ENCODE data around the gene UNC5C. TPM values are rescaled to one million over a fixed set of nuclear protein-coding genes. Genes with fewer than 3 reads are reported as not detected.

Gene UNC5C
- total and polyA plus RNA-seq, 2 donors from 2014 or later = 0.84 to 3.1 TPM

DNA sequence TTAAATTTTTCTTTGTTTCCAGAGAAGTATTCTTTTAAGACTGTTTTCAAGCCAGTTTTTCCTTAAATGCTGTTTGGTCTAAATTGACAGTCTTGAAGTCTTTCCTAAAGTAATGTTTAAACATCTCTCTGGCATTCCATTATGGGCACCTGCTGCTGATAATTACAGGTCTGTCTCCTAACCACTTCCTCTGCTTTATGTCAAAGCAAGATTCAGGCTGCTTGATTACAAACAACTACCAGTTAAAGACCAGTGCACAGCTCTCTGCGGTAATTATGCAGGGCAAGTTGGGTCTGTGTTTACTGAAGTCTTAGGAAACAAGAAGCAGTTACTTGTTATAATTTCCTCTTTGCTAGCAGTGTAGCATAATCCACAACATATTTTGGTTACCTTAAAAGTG is 17.6 kb downstream of the UNC5C start:
- Histone ChIP-seq H3K4me1 (ENCODE audit: control insufficient read depth in 2 of 3, insufficient read depth in 2 of 3, low read depth in 1 of 3, low read length in 3 of 3) (no peaks in the 10 kb centered on the region), H3K4me3 (ENCODE audit: low read length in 3 of 3) (no peak overlapping the region), H3K27ac (ENCODE audit: low read depth in 2 of 2, low read length in 2 of 2) (no peak overlapping the region), H3K9ac (ENCODE audit: low read length in 3 of 3) (no peak overlapping the region), H3K27me3 (ENCODE audit: control insufficient read depth, insufficient read depth, low read length) (no peaks in the 10 kb centered on the region), H3K36me3 (ENCODE audit: control insufficient read depth in 2 of 3, insufficient read depth in 3 of 3, low read length in 3 of 3) (no peaks in the 10 kb centered on the region), H3K9me3 (ENCODE audit: control insufficient read depth in 2 of 3, insufficient read depth in 1 of 3, low read length in 3 of 3) (no peaks in the 10 kb centered on the region)
- DNase-seq (no peak), FAIRE-seq (no peak)
- no peak for TF ChIP-seq CTCF (IDR thresholded peaks at IDR 0.05; ENCODE audit: borderline replicate concordance, extremely low read depth, insufficient read depth)
- intact Hi-C loops (cut with DNase I) = no loop called here

GRCh38 chr4:95529946-95530345 is 18.8 kb downstream of the UNC5C start:
- intact Hi-C loops (cut with DNase I) = no loop called here
- DNase-seq (no peak), FAIRE-seq (no peak)
- no peaks in the 10 kb centered on the region for H3K27me3 ChIP-seq (ENCODE audit: control insufficient read depth, insufficient read depth, low read length)
- H3K4me1 ChIP-seq (ENCODE audit: control insufficient read depth in 2 of 3, insufficient read depth in 2 of 3, low read depth in 1 of 3, low read length in 3 of 3) = no peaks in the 10 kb centered on the region
- no peak overlapping the region for H3K27ac ChIP-seq (ENCODE audit: low read depth in 2 of 2, low read length in 2 of 2)
- H3K4me3 ChIP-seq (ENCODE audit: low read length in 3 of 3) = no peak overlapping the region
- TF ChIP-seq CTCF (IDR thresholded peaks at IDR 0.05; ENCODE audit: borderline replicate concordance, extremely low read depth, insufficient read depth) = no peak
- H3K36me3 ChIP-seq (ENCODE audit: control insufficient read depth in 2 of 3, insufficient read depth in 3 of 3, low read length in 3 of 3) = no peaks in the 10 kb centered on the region
- H3K9me3 ChIP-seq (ENCODE audit: control insufficient read depth in 2 of 3, insufficient read depth in 1 of 3, low read length in 3 of 3) = no peaks in the 10 kb centered on the region
- no peak overlapping the region for H3K9ac ChIP-seq (ENCODE audit: low read length in 3 of 3)

GRCh38 chr4:95528388-95528948 is 20.3 kb downstream of the UNC5C start:
- Histone ChIP-seq H3K9ac (ENCODE audit: low read length in 3 of 3) (no peak overlapping the region), H3K36me3 (ENCODE audit: control insufficient read depth in 2 of 3, insufficient read depth in 3 of 3, low read length in 3 of 3) (no peaks in the 10 kb centered on the region), H3K27ac (ENCODE audit: low read depth in 2 of 2, low read length in 2 of 2) (no peak overlapping the region), H3K4me1 (ENCODE audit: control insufficient read depth in 2 of 3, insufficient read depth in 2 of 3, low read depth in 1 of 3, low read length in 3 of 3) (no peaks in the 10 kb centered on the region), H3K27me3 (ENCODE audit: control insufficient read depth, insufficient read depth, low read length) (no peaks in the 10 kb centered on the region), H3K4me3 (ENCODE audit: low read length in 3 of 3) (no peak overlapping the region), H3K9me3 (ENCODE audit: control insufficient read depth in 2 of 3, insufficient read depth in 1 of 3, low read length in 3 of 3) (no peaks in the 10 kb centered on the region)
- intact Hi-C loops (cut with DNase I) = no loop called here
- FAIRE-seq = no peak
- no peak for TF ChIP-seq CTCF (IDR thresholded peaks at IDR 0.05; ENCODE audit: borderline replicate concordance, extremely low read depth, insufficient read depth)
- DNase-seq = no peak

DNA sequence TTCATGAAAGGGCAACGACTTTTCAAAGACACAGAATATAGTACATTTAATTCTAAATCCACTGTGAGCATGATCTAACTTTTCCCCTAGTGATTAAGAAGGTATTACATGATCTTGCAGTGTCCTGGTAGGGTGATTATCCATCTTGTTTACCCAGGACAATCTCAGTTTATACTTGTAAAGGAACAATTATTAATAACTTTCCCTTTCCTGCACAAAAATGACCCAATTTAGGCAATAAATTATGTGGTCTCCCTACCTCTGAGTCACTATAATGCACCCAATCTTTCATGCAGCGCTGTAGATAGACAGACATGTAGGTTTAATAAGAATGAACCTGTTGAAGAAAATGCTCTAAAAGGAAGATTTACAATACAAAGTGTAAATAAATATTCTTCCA is 22.7 kb downstream of the UNC5C start:
- Histone ChIP-seq H3K9ac (ENCODE audit: low read length in 3 of 3) (no peak overlapping the region), H3K36me3 (ENCODE audit: control insufficient read depth in 2 of 3, insufficient read depth in 3 of 3, low read length in 3 of 3) (no peaks in the 10 kb centered on the region), H3K27me3 (ENCODE audit: control insufficient read depth, insufficient read depth, low read length) (no peaks in the 10 kb centered on the region), H3K9me3 (ENCODE audit: control insufficient read depth in 2 of 3, insufficient read depth in 1 of 3, low read length in 3 of 3) (no peaks in the 10 kb centered on the region), H3K4me1 (ENCODE audit: control insufficient read depth in 2 of 3, insufficient read depth in 2 of 3, low read depth in 1 of 3, low read length in 3 of 3) (no peaks in the 10 kb centered on the region), H3K4me3 (ENCODE audit: low read length in 3 of 3) (no peak overlapping the region), H3K27ac (ENCODE audit: low read depth in 2 of 2, low read length in 2 of 2) (no peak overlapping the region)
- intact Hi-C loops (cut with DNase I) = no loop called here
- TF ChIP-seq CTCF (IDR thresholded peaks at IDR 0.05; ENCODE audit: borderline replicate concordance, extremely low read depth, insufficient read depth) = no peak
- DNase-seq (no peak), FAIRE-seq (no peak)
